ENCODE results near the gene RAN. TPM values are rescaled to one million over a fixed set of nuclear protein-coding genes. Genes with fewer than 3 reads are reported as not detected.
"Not testable (repeated sequence)": the region's sequence is repeated elsewhere in the genome, so short reads cannot be mapped to it uniquely, and the experiment has no call there.

The RAN gene
- total RNA-seq, 2 experiments from 2014 or later: 932 to 936 TPM

- ChIA-PET CTCF (no interaction called here), POLR2A (no interaction called here)
- no peak for DNase-seq
Observed at GRCh38 chr12:130859161-130859560, 12.7 kb upstream of the RAN start.

GRCh38 chr12:130860311-130860710 is 11.6 kb upstream of the RAN start:
- ChIA-PET CTCF (no interaction called here), POLR2A (no interaction called here)
- DNase-seq: no peak
- no peaks in the 10 kb centered on the region for H3K4me1 Mint-ChIP-seq
- peaks cover 4% of the 10 kb centered on the region for H3K27me3 Mint-ChIP-seq
- H3K36me3 Mint-ChIP-seq (ENCODE audit: low read depth): no peaks in the 10 kb centered on the region
- no peak overlapping the region for H3K27ac Mint-ChIP-seq
- H3K4me3 Mint-ChIP-seq: no peak overlapping the region
- peaks cover 10% of the 10 kb centered on the region for H3K9me3 Mint-ChIP-seq

More at GRCh38 chr12:130859161-130859560, 12.7 kb upstream of the RAN start:
- Mint-ChIP-seq H3K36me3 (ENCODE audit: low read depth) (no peaks in the 10 kb centered on the region), H3K27me3 (peaks cover 6% of the 10 kb centered on the region), H3K27ac (no peak overlapping the region), H3K4me1 (no peaks in the 10 kb centered on the region), H3K4me3 (no peak overlapping the region), H3K9me3 (peaks cover 10% of the 10 kb centered on the region)

- ChIA-PET CTCF (no interaction called here), POLR2A (no interaction called here)
- no peak overlapping the region for H3K27ac Mint-ChIP-seq
- H3K4me3 Mint-ChIP-seq: no peak overlapping the region
- peaks cover 5% of the 10 kb centered on the region for H3K9me3 Mint-ChIP-seq
- H3K4me1 Mint-ChIP-seq: no peaks in the 10 kb centered on the region
- DNase-seq: no peak
- no peaks in the 10 kb centered on the region for H3K36me3 Mint-ChIP-seq (ENCODE audit: low read depth)
- H3K27me3 Mint-ChIP-seq: no peaks in the 10 kb centered on the region
Observed at GRCh38 chr12:130862161-130862560, 9.7 kb upstream of the RAN start.

GRCh38 chr12:130862771-130863170 is 9.1 kb upstream of the RAN start:
- CTCF ChIA-PET; H3K27me3 Mint-ChIP-seq; H3K4me3 Mint-ChIP-seq; H3K4me1 Mint-ChIP-seq; H3K27ac Mint-ChIP-seq; H3K36me3 Mint-ChIP-seq (ENCODE audit: low read depth); POLR2A ChIA-PET; DNase-seq; H3K9me3 Mint-ChIP-seq: not testable (repeated sequence)

GRCh38 chr12:130863298-130863697 is 8.6 kb upstream of the RAN start:
- Mint-ChIP-seq H3K9me3 (no peaks in the 10 kb centered on the region), H3K4me1 (peaks cover 2% of the 10 kb centered on the region), H3K27ac (no peak overlapping the region), H3K27me3 (no peaks in the 10 kb centered on the region), H3K36me3 (ENCODE audit: low read depth) (no peaks in the 10 kb centered on the region), H3K4me3 (no peak overlapping the region)
- ChIA-PET POLR2A (no interaction called here), CTCF (no interaction called here)
- DNase-seq: no peak

- Mint-ChIP-seq H3K9me3 (no peaks in the 10 kb centered on the region), H3K36me3 (ENCODE audit: low read depth) (peaks cover 10% of the 10 kb centered on the region), H3K27ac (peak overlapping the region; percentile 4), H3K4me3 (no peak overlapping the region), H3K27me3 (no peaks in the 10 kb centered on the region), H3K4me1 (peaks cover 27% of the 10 kb centered on the region)
- ChIA-PET CTCF (no interaction called here), POLR2A (interaction anchor here (0.7 kb wide), 1 partner anchor 23 kb away, joined by 3 read pairs; no protein-coding TSS in a partner anchor)
- no peak for DNase-seq
Observed at GRCh38 chr12:130868412-130868811, 3.5 kb upstream of the RAN start.

- Mint-ChIP-seq H3K4me3 (peak overlapping the region; percentile 82), H3K4me1 (peaks cover 49% of the 10 kb centered on the region), H3K36me3 (ENCODE audit: low read depth) (peaks cover 32% of the 10 kb centered on the region), H3K27me3 (no peaks in the 10 kb centered on the region), H3K9me3 (no peaks in the 10 kb centered on the region), H3K27ac (peak overlapping the region; percentile 94)
- peak; percentile 80 for DNase-seq
- CTCF ChIA-PET: interaction anchor here (0.8 to 2.0 kb wide), 12 partner anchors 10 to 262 kb away, joined by 3 to 15 read pairs (median 6); partner anchors contain the start of gene STX2
- POLR2A ChIA-PET: interaction anchor here (0.7 to 2.7 kb wide), 8 partner anchors 10 to 74 kb away, joined by 3 to 26 read pairs (median 4); partner anchors contain the start of gene STX2
Observed at GRCh38 chr12:130870442-130871285, 1.2 kb upstream of the RAN start.

- DNase-seq: peak; percentile 57
- Mint-ChIP-seq H3K4me1 (peaks cover 60% of the 10 kb centered on the region), H3K4me3 (peak overlapping the region; percentile 90), H3K27me3 (no peaks in the 10 kb centered on the region), H3K9me3 (no peaks in the 10 kb centered on the region), H3K27ac (peak overlapping the region; percentile 93), H3K36me3 (ENCODE audit: low read depth) (peaks cover 50% of the 10 kb centered on the region)
- ChIA-PET POLR2A (interaction anchor here (0.7 to 1.5 kb wide), 2 partner anchors 35 to 233 kb away, joined by 3 to 5 read pairs; no protein-coding TSS in a partner anchor), CTCF (interaction anchor here (1.6 kb wide), 1 partner anchor 46 kb away, joined by 6 read pairs; no protein-coding TSS in a partner anchor)
Observed at GRCh38 chr12:130872179-130873096, 572 bp downstream of the RAN start.

GRCh38 chr12:130873106-130873795 is 1.4 kb downstream of the RAN start:
- Mint-ChIP-seq H3K27me3 (no peaks in the 10 kb centered on the region), H3K4me1 (peaks cover 61% of the 10 kb centered on the region), H3K36me3 (ENCODE audit: low read depth) (peaks cover 54% of the 10 kb centered on the region), H3K4me3 (peak overlapping the region; percentile 90), H3K9me3 (no peaks in the 10 kb centered on the region), H3K27ac (peak overlapping the region; percentile 93)
- no peak for DNase-seq
- ChIA-PET POLR2A (interaction anchor here (0.7 to 1.5 kb wide), 2 partner anchors 36 to 233 kb away, joined by 3 to 5 read pairs; no protein-coding TSS in a partner anchor), CTCF (interaction anchor here (1.6 kb wide), 1 partner anchor 46 kb away, joined by 6 read pairs; no protein-coding TSS in a partner anchor)

GRCh38 chr12:130873825-130874224 is 2.0 kb downstream of the RAN start:
- Mint-ChIP-seq H3K9me3 (no peaks in the 10 kb centered on the region), H3K4me3 (peak overlapping the region; percentile 90), H3K36me3 (ENCODE audit: low read depth) (peaks cover 54% of the 10 kb centered on the region), H3K4me1 (peaks cover 61% of the 10 kb centered on the region), H3K27me3 (no peaks in the 10 kb centered on the region), H3K27ac (peak overlapping the region; percentile 66)
- ChIA-PET POLR2A (interaction anchor here (1.5 kb wide), 1 partner anchor 36 kb away, joined by 5 read pairs; no protein-coding TSS in a partner anchor), CTCF (interaction anchor here (1.6 kb wide), 1 partner anchor 47 kb away, joined by 6 read pairs; no protein-coding TSS in a partner anchor)
- DNase-seq: peak; percentile 27

- DNase-seq: no peak
- Mint-ChIP-seq H3K36me3 (ENCODE audit: low read depth) (peaks cover 54% of the 10 kb centered on the region), H3K4me3 (peak overlapping the region; percentile 20), H3K9me3 (no peaks in the 10 kb centered on the region), H3K27me3 (no peaks in the 10 kb centered on the region), H3K27ac (peak overlapping the region; percentile 66), H3K4me1 (peaks cover 68% of the 10 kb centered on the region)
- ChIA-PET POLR2A (no interaction called here), CTCF (no interaction called here)
Observed at GRCh38 chr12:130874696-130875095, 2.8 kb downstream of the RAN start.

GRCh38 chr12:130875193-130875592 is 3.3 kb downstream of the RAN start:
- no peak overlapping the region for H3K27ac Mint-ChIP-seq
- ChIA-PET POLR2A (no interaction called here), CTCF (no interaction called here)
- DNase-seq: no peak
- peaks cover 54% of the 10 kb centered on the region for H3K36me3 Mint-ChIP-seq (ENCODE audit: low read depth)
- H3K9me3 Mint-ChIP-seq: no peaks in the 10 kb centered on the region
- H3K27me3 Mint-ChIP-seq: no peaks in the 10 kb centered on the region
- H3K4me1 Mint-ChIP-seq: peaks cover 71% of the 10 kb centered on the region
- no peak overlapping the region for H3K4me3 Mint-ChIP-seq

All from activated CD4-positive, alpha-beta memory T cell treated with anti-CD3 and anti-CD28 coated beads, Interleukin-2, amount 10 ng/mL, durations not matched to agents 7 days and 5 days (primary cell).